HL-60 (cell line): ENCODE data around the gene HPCAL1.

Experiments used
- DNase-seq, 2 experiments: peaks; one replicate each; pipeline ENCODE4 v3.0.0-alpha.2; 2010 to 2020; ENCODE audit warnings: low read depth in 1 of 2, low spot score in 1 of 2
- H3K27ac ChIP-seq: fragments of 250-450 bp; sonication (Bioruptor Pico); replicated peaks from 2 replicates; pipeline ENCODE4 v1.5.1; 2020; ENCODE audit warnings: mild to moderate bottlenecking, moderate library complexity
- H3K27me3 ChIP-seq: fragments of 250-450 bp; sonication (Bioruptor Pico); 2 replicates; pipeline ENCODE4 v1.5.1; 2021; ENCODE audit warnings: mild to moderate bottlenecking, moderate library complexity; ENCODE audit not compliant: insufficient read depth, poor library complexity, severe bottlenecking
- H3K4me3 ChIP-seq: replicated peaks from 2 replicates; pipeline ENCODE4 v1.5.1; 2011; ENCODE audit warnings: mild to moderate bottlenecking, control low read depth, low read length; ENCODE audit not compliant: insufficient read depth
- GABPA ChIP-seq: IDR thresholded peaks from 2 replicates; pipeline ENCODE4 v1.6.1; 2012; ENCODE audit warnings: low read depth
- POLR2AphosphoS5 ChIP-seq: IDR thresholded peaks from 2 replicates; pipeline ENCODE4 v1.6.1; 2012; ENCODE audit warnings: low read depth
- SPI1 ChIP-seq: IDR thresholded peaks from 2 replicates; pipeline ENCODE4 v1.6.1; 2012; ENCODE audit warnings: low read depth, mild to moderate bottlenecking, borderline replicate concordance
- TF ChIP-seq, protein P1 (sequence below): IDR thresholded peaks from 2 replicates; pipeline ENCODE4 v1.6.1; 2012; ENCODE audit warnings: low read depth; ENCODE audit not compliant: insufficient replicate concordance
- TF ChIP-seq, protein P2 (sequence below): IDR thresholded peaks from one replicate; pipeline ENCODE4 v1.5.1; 2011; ENCODE audit warnings: low read length, control low read depth, inconsistent platforms; ENCODE audit not compliant: insufficient read depth

HPCAL1 gene

DNA sequence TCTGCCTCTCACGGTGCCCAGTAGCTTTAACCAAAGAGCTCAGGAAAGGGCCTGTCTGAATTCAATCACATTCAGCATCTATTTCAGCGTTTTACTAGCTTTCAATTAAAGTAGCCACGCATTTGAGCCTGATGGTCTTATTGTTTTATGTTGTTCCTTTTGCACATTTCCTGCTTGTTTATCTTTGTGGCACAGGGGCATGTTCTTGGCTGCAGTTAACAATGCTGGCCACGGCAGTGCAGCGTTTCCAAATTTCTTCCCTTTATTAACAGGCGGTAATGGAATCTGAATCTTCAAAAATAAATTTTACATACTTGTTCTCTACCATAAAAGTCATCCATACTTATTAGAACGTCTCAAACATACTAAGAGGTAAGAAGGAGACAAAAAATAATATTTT, 46.2 kb downstream of the HPCAL1 start:
- no peak overlapping the region for H3K27ac ChIP-seq
- no peak for DNase-seq
- H3K27me3 ChIP-seq = no peaks in the 10 kb centered on the region
- no peak overlapping the region for H3K4me3 ChIP-seq
- TF ChIP-seq, protein P1, sequence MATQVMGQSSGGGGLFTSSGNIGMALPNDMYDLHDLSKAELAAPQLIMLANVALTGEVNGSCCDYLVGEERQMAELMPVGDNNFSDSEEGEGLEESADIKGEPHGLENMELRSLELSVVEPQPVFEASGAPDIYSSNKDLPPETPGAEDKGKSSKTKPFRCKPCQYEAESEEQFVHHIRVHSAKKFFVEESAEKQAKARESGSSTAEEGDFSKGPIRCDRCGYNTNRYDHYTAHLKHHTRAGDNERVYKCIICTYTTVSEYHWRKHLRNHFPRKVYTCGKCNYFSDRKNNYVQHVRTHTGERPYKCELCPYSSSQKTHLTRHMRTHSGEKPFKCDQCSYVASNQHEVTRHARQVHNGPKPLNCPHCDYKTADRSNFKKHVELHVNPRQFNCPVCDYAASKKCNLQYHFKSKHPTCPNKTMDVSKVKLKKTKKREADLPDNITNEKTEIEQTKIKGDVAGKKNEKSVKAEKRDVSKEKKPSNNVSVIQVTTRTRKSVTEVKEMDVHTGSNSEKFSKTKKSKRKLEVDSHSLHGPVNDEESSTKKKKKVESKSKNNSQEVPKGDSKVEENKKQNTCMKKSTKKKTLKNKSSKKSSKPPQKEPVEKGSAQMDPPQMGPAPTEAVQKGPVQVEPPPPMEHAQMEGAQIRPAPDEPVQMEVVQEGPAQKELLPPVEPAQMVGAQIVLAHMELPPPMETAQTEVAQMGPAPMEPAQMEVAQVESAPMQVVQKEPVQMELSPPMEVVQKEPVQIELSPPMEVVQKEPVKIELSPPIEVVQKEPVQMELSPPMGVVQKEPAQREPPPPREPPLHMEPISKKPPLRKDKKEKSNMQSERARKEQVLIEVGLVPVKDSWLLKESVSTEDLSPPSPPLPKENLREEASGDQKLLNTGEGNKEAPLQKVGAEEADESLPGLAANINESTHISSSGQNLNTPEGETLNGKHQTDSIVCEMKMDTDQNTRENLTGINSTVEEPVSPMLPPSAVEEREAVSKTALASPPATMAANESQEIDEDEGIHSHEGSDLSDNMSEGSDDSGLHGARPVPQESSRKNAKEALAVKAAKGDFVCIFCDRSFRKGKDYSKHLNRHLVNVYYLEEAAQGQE = no peak
- TF ChIP-seq POLR2AphosphoS5 = no peak
- no peak for TF ChIP-seq GABPA
- TF ChIP-seq, protein P2, sequence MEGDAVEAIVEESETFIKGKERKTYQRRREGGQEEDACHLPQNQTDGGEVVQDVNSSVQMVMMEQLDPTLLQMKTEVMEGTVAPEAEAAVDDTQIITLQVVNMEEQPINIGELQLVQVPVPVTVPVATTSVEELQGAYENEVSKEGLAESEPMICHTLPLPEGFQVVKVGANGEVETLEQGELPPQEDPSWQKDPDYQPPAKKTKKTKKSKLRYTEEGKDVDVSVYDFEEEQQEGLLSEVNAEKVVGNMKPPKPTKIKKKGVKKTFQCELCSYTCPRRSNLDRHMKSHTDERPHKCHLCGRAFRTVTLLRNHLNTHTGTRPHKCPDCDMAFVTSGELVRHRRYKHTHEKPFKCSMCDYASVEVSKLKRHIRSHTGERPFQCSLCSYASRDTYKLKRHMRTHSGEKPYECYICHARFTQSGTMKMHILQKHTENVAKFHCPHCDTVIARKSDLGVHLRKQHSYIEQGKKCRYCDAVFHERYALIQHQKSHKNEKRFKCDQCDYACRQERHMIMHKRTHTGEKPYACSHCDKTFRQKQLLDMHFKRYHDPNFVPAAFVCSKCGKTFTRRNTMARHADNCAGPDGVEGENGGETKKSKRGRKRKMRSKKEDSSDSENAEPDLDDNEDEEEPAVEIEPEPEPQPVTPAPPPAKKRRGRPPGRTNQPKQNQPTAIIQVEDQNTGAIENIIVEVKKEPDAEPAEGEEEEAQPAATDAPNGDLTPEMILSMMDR = no peak
- no peak for TF ChIP-seq SPI1

DNA sequence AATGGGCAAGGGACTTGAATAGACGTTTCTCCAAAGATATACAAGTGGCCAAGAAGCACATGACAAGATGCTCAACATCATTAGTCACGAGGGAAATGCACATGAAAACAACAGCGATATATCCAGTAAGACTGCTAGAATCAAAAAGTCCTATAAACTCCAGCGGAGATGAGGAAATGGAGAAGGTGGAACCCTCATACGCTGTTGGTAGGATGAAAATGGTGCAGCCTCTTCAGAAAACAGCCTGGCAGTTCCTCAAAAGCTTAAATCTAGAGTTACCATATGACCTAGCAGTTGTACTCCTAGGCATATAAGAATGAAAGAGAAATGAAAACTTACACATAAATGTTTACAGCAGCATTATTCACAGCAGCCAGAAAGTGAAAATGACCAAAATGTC, 48.1 kb downstream of the HPCAL1 start:
- DNase-seq = peak in 1 of 2 experiments; percentile 41
- no peaks in the 10 kb centered on the region for H3K27me3 ChIP-seq
- no peak overlapping the region for H3K27ac ChIP-seq
- TF ChIP-seq GABPA (no peak), POLR2AphosphoS5 (no peak), SPI1 (peak; percentile 82)
- TF ChIP-seq, protein P2 = no peak
- TF ChIP-seq, protein P1 = no peak
- no peak overlapping the region for H3K4me3 ChIP-seq

DNA sequence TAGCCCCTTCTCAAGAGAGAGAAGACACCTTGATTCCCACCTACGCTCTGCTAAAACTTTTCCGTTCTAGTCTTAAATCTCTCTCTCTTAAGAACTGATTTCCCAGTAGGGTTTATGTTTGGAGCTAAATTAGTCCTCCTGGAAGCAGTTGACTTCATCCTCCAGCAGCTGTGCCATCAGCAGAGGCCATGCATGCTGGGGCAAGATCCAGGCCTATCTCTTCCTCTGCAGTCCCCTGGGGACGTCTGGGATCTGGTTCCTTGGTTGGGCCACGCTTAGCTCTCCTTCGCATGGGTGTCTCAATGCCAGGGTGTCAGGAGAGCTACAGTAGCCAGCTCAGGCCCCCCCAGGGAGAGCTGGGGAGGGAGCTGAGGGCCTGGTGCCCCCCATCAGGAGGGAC, 49.7 kb downstream of the HPCAL1 start:
- DNase-seq = no peak
- TF ChIP-seq POLR2AphosphoS5 = no peak
- no peak overlapping the region for H3K4me3 ChIP-seq
- H3K27me3 ChIP-seq = no peaks in the 10 kb centered on the region
- no peak overlapping the region for H3K27ac ChIP-seq

DNA sequence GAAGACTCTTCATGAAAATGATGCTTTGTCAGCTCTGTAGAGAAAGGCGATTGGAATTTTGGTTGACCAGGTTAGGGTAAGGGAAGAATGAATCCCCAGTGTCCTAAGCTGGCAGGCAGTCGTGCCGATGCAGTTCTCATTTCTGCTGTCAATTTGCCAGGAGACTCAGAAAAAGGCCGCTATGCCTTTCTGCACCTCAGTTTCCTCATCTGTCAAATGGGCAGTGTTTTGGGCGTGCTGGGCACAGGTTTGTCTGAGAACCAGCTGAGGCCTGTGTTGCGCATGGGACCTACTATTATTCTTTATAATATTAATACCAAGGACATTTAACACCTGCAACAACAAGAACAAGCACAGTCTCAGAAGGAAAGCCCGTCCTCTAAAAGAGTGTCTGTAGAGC, 50.3 kb downstream of the HPCAL1 start:
- DNase-seq = no peak
- TF ChIP-seq SPI1 (no peak), POLR2AphosphoS5 (no peak), GABPA (no peak)
- TF ChIP-seq, protein P2 = no peak
- H3K27ac ChIP-seq = no peak overlapping the region
- H3K27me3 ChIP-seq = no peaks in the 10 kb centered on the region
- no peak overlapping the region for H3K4me3 ChIP-seq
